CD14-positive monocyte (primary cell): Measurements from ENCODE around the gene LBP. TPM values are rescaled to one million over a fixed set of nuclear protein-coding genes. Genes with fewer than 3 reads are reported as not detected.

Experiments
- DNase-seq, 3 donors: peaks; one replicate each; pipeline ENCODE4 v3.0.0-alpha.2; 2011 to 2022
- H2AFZ ChIP-seq: 2 replicates; pipeline ENCODE4 v1.6.0; 2012; ENCODE audit warnings: mild to moderate bottlenecking, low read depth, low read length, inconsistent platforms; ENCODE audit not compliant: insufficient read depth, poor library complexity, severe bottlenecking
- H3K27ac ChIP-seq, 2 donors: 1 replicate in 1 of 2; 2 replicates in 1 of 2; pipeline ENCODE4 v1.5.1; 2012 to 2013; ENCODE audit warnings: low read length in 2 of 2, control low read depth in 1 of 2, inconsistent platforms in 1 of 2, low read depth in 1 of 2, mild to moderate bottlenecking in 1 of 2
- H3K27me3 ChIP-seq, 2 donors: one replicate each; pipeline versions ENCODE4 v1.6.0 to v1.6.1; 2011 to 2013; ENCODE audit warnings: low read length in 2 of 2; ENCODE audit not compliant: control insufficient read depth in 2 of 2, insufficient read depth in 2 of 2
- H3K36me3 ChIP-seq, 2 donors: replicated peaks in 1 of 2; 1 replicate in 1 of 2; 2 replicates in 1 of 2; pipeline versions ENCODE4 v1.5.1 to v1.6.1; 2012 to 2013; ENCODE audit warnings: low read length in 2 of 2, control low read depth in 1 of 2, inconsistent platforms in 1 of 2, mild to moderate bottlenecking in 1 of 2; ENCODE audit not compliant: insufficient read depth in 2 of 2, control insufficient read depth in 1 of 2
- H3K4me1 ChIP-seq, 2 donors: 1 replicate in 1 of 2; 2 replicates in 1 of 2; pipeline versions ENCODE4 v1.5.1 to v1.6.1; 2012 to 2013; ENCODE audit warnings: low read length in 2 of 2, control low read depth in 1 of 2, inconsistent platforms in 1 of 2, mild to moderate bottlenecking in 1 of 2, moderate library complexity in 1 of 2; ENCODE audit not compliant: insufficient read depth in 2 of 2, control insufficient read depth in 1 of 2
- H3K4me2 ChIP-seq: replicated peaks from 2 replicates; pipeline ENCODE3; 2012; ENCODE audit warnings: low read length, moderate library complexity, mild to moderate bottlenecking; ENCODE audit not compliant: poor library complexity, severe bottlenecking; ENCODE audit errors: extremely low read depth
- H3K4me3 ChIP-seq, 3 experiments: fragments of 200-600 bp in 1 of 3; sonication (generic) in 1 of 3; replicated peaks in 1 of 3; 1 replicate in 2 of 3; 2 replicates in 1 of 3; pipeline ENCODE4 v1.5.1; 2011 to 2013; ENCODE audit warnings: low read length in 3 of 3, mild to moderate bottlenecking in 3 of 3, control low read depth in 2 of 3, low read depth in 2 of 3, inconsistent platforms in 1 of 3, moderate library complexity in 1 of 3
- H3K79me2 ChIP-seq: 2 replicates; pipeline ENCODE4 v1.6.0; 2012; ENCODE audit warnings: mild to moderate bottlenecking, control low read depth, inconsistent platforms, low read length, moderate library complexity; ENCODE audit not compliant: insufficient read depth
- H3K9ac ChIP-seq: 2 replicates; pipeline ENCODE4 v1.6.0; 2017; ENCODE audit warnings: low read length, mild to moderate bottlenecking; ENCODE audit not compliant: insufficient read depth, poor library complexity, severe bottlenecking
- H3K9me3 ChIP-seq, 2 donors: replicated peaks in 1 of 2; 1 replicate in 1 of 2; 2 replicates in 1 of 2; pipeline versions ENCODE4 v1.5.1 to v1.6.1; 2012 to 2013; ENCODE audit warnings: low read length in 2 of 2, control low read depth in 1 of 2; ENCODE audit not compliant: control insufficient read depth in 1 of 2, insufficient read depth in 1 of 2
- H4K20me1 ChIP-seq: 2 replicates; pipeline ENCODE4 v1.6.0; 2012; ENCODE audit warnings: mild to moderate bottlenecking, low read length, control low read depth, moderate library complexity; ENCODE audit not compliant: insufficient read depth
- H3K27ac Mint-ChIP-seq, 7 donors: one replicate each; pipeline ENCODE4 v1.8.0; 2020; ENCODE audit warnings: mild to moderate bottlenecking in 7 of 7, mixed read lengths in 7 of 7, moderate library complexity in 6 of 7, inconsistent platforms in 2 of 7
- H3K27me3 Mint-ChIP-seq, 3 donors: one replicate each; pipeline ENCODE4 v1.8.0; 2021 to 2022; ENCODE audit warnings: low read depth in 3 of 3, mild to moderate bottlenecking in 3 of 3, mixed read lengths in 3 of 3, moderate library complexity in 3 of 3, inconsistent platforms in 1 of 3
- H3K36me3 Mint-ChIP-seq, 2 donors: one replicate each; pipeline ENCODE4 v1.8.0; 2020; ENCODE audit warnings: mixed read lengths in 2 of 2, inconsistent platforms in 1 of 2, mild to moderate bottlenecking in 1 of 2
- H3K4me1 Mint-ChIP-seq: one replicate; pipeline ENCODE4 v1.8.0; 2020; ENCODE audit warnings: mild to moderate bottlenecking, mixed read lengths
- H3K4me3 Mint-ChIP-seq, 2 donors: one replicate each; pipeline ENCODE4 v1.8.0; 2020; ENCODE audit warnings: mild to moderate bottlenecking in 2 of 2, mixed read lengths in 2 of 2, moderate library complexity in 1 of 2
- H3K9me3 Mint-ChIP-seq, 7 donors: one replicate each; pipeline ENCODE4 v1.8.0; 2020 to 2022; ENCODE audit warnings: mixed read lengths in 7 of 7, mild to moderate bottlenecking in 6 of 7, moderate library complexity in 6 of 7, inconsistent platforms in 2 of 7
- CTCF ChIP-seq: fragments of 200-600 bp; IDR thresholded peaks from one replicate; pipeline ENCODE4 v1.8.0; 2022; ENCODE audit warnings: antibody characterized with exemption, mild to moderate bottlenecking
- WGBS: methylation state at CpG from one replicate; pipeline ENCODE4 v1.1.5; 2013; ENCODE audit warnings: missing lambda C conversion rate; ENCODE audit not compliant: insufficient coverage; 5-methylcytosine and 5-hydroxymethylcytosine counted together
- intact Hi-C, 2 donors: fragments of 100-400 bp; cut with micrococcal nuclease; formaldehyde crosslinking; loops; one replicate each; pipeline versions ENCODE4 v1.15.0 to v1.15.1; 2023
- polyA plus RNA-seq, 3 donors: library from polyadenylated mRNA; depleted of rRNA in 1 of 3; unstranded in 2 of 3; stranded (reverse) in 1 of 3; fragments of 300-500 nt in 2 of 3; fragments of >200 nt in 1 of 3; fragmentation: Illumina TruSeq in 2 of 3; gene quantifications; 1 replicate in 2 of 3; 2 replicates in 1 of 3; pipeline ENCODE4 v1.2.3, GENCODE V29; 2012 to 2021

LBP gene
- polyA plus RNA-seq, 3 donors, result not detected

GRCh38 chr20:38300438-38300837 is 45.8 kb upstream of the LBP start:
- Mint-ChIP-seq H3K9me3 (no peaks in the 10 kb centered on the region), H3K27ac (peak overlapping the region; percentile 72 to 98 (median 96)), H3K4me3 (no peak overlapping the region), H3K27me3 (peaks cover 2 to 7% (median 4%) of the 10 kb centered on the region in 3 donors), H3K4me1 (peaks cover 92% of the 10 kb centered on the region), H3K36me3 (no peaks in the 10 kb centered on the region)
- Histone ChIP-seq H4K20me1 (no peaks in the 10 kb centered on the region), H3K9ac (no peak overlapping the region), H2AFZ (no peak overlapping the region), H3K27ac (peak overlapping the region; percentile 88 to 89), H3K4me1 (peaks cover 87 to 91% of the 10 kb centered on the region in 2 donors), H3K4me2 (no peak overlapping the region), H3K9me3 (no peaks in the 10 kb centered on the region), H3K27me3 (no peaks in the 10 kb centered on the region), H3K36me3 (no peaks in the 10 kb centered on the region), H3K79me2 (peaks cover 10% of the 10 kb centered on the region), H3K4me3 (peak overlapping the region in 1 of 3 experiments; percentile 13)
- intact Hi-C loops, result loop anchor here (5.0 to 10.0 kb wide), 2 partner anchors 48 to 246 kb away; no protein-coding TSS in a partner anchor
- TF ChIP-seq CTCF, result no peak
- no CpG with 5 or more reads among the region's 4 CpGs for WGBS
- DNase-seq, result peak; percentile 29 to 66 (median 57)

GRCh38 chr20:38301309-38301708 is 45.0 kb upstream of the LBP start:
- peaks cover 93% of the 10 kb centered on the region for H3K4me1 Mint-ChIP-seq
- TF ChIP-seq CTCF, result no peak
- H3K36me3 ChIP-seq, result no peaks in the 10 kb centered on the region
- H3K36me3 Mint-ChIP-seq, result peaks cover 0 to 2% of the 10 kb centered on the region in 2 donors
- no peaks in the 10 kb centered on the region for H4K20me1 ChIP-seq
- H3K4me2 ChIP-seq, result no peak overlapping the region
- no peak overlapping the region for H3K9ac ChIP-seq
- intact Hi-C loops, result loop anchor here (5.0 to 10.0 kb wide), 2 partner anchors 49 to 247 kb away; no protein-coding TSS in a partner anchor
- H3K4me3 Mint-ChIP-seq, result no peak overlapping the region
- no peaks in the 10 kb centered on the region for H3K27me3 ChIP-seq
- peaks cover 0 to 8% (median 6%) of the 10 kb centered on the region in 3 donors for H3K27me3 Mint-ChIP-seq
- DNase-seq, result no peak
- peaks cover 87 to 91% of the 10 kb centered on the region in 2 donors for H3K4me1 ChIP-seq
- peak overlapping the region in 1 of 7 donors; percentile 43 for H3K27ac Mint-ChIP-seq
- 100% methylated on average over 1 of the region's 3 CpGs for WGBS
- no peak overlapping the region for H3K27ac ChIP-seq
- H3K9me3 Mint-ChIP-seq, result peaks cover 0 to 2% (median 0%) of the 10 kb centered on the region in 7 donors
- no peaks in the 10 kb centered on the region for H3K9me3 ChIP-seq
- no peak overlapping the region for H2AFZ ChIP-seq
- no peak overlapping the region for H3K4me3 ChIP-seq
- peaks cover 13% of the 10 kb centered on the region for H3K79me2 ChIP-seq
